Kidney (tissue), 14 donors: ENCODE measurements around the gene SLC12A1. TPM values are rescaled to one million over a fixed set of nuclear protein-coding genes. Genes with fewer than 3 reads are reported as not detected.

ENCODE experiments used
- DNase-seq, 5 donors: peaks; one replicate each; pipeline ENCODE4 v3.0.0-alpha.2; 2013 to 2020
- FAIRE-seq: peaks from 2 replicates; lab custom pipeline; 2012; peaks lifted over from hg19 to GRCh38; lab: Jason Lieb, UNC
- H3K27ac ChIP-seq, 2 donors: one replicate each; pipeline ENCODE4 v1.7.0; 2013; ENCODE audit warnings: low read depth in 2 of 2, low read length in 2 of 2, inconsistent platforms in 1 of 2
- H3K27me3 ChIP-seq: one replicate; pipeline ENCODE4 v1.7.1; 2013; ENCODE audit warnings: low read length, inconsistent platforms; ENCODE audit not compliant: control insufficient read depth, insufficient read depth
- H3K36me3 ChIP-seq, 3 donors: one replicate each; pipeline versions ENCODE4 v1.7.0 to v1.7.1; 2013; ENCODE audit warnings: low read length in 3 of 3, control low read depth in 1 of 3, inconsistent platforms in 1 of 3; ENCODE audit not compliant: insufficient read depth in 3 of 3, control insufficient read depth in 2 of 3
- H3K4me1 ChIP-seq, 3 donors: one replicate each; pipeline versions ENCODE4 v1.7.0 to v1.7.1; 2013; ENCODE audit warnings: low read length in 3 of 3, inconsistent platforms in 1 of 3, low read depth in 1 of 3; ENCODE audit not compliant: control insufficient read depth in 2 of 3, insufficient read depth in 2 of 3
- H3K4me3 ChIP-seq, 3 donors: one replicate each; pipeline versions ENCODE4 v1.7.0 to v1.8.1; 2013; ENCODE audit warnings: low read length in 3 of 3, control low read depth in 1 of 3, inconsistent platforms in 1 of 3
- H3K9ac ChIP-seq, 3 donors: one replicate each; pipeline versions ENCODE4 v1.7.0 to v1.7.1; 2013; ENCODE audit warnings: low read length in 3 of 3, control low read depth in 1 of 3, inconsistent platforms in 1 of 3
- H3K9me3 ChIP-seq, 3 donors: one replicate each; pipeline versions ENCODE4 v1.7.0 to v1.7.1; 2013; ENCODE audit warnings: low read length in 3 of 3, control low read depth in 1 of 3, inconsistent platforms in 1 of 3; ENCODE audit not compliant: control insufficient read depth in 2 of 3, insufficient read depth in 1 of 3
- intact Hi-C: fragments of 100-400 bp; cut with DNase I; formaldehyde crosslinking; loops from one replicate; pipeline ENCODE4 v1.11.1; 2022
- polyA plus RNA-seq: library from polyadenylated mRNA; stranded (reverse); fragments of 350-450 nt; fragmentation: Illumina TruSeq; extraction: RNeasy Lipid Tissue Mini Kit (QIAGEN cat#74804); gene quantifications from one replicate; pipeline ENCODE4 v1.2.3, GENCODE V29; 2014; ENCODE audit warnings: low read depth, low replicate concordance; ENCODE audit not compliant: insufficient read depth
- total RNA-seq: library from RNA; stranded (reverse); fragmentation: NEBNext Ultra II Directional; extraction: Animal tissue kit (Norgen Biotek cat#: 25700); gene quantifications from one replicate; pipeline ENCODE4 v1.2.1, GENCODE V29; 2021
- TF ChIP-seq, protein P1 (sequence below): IDR thresholded peaks from 3 replicates; pipeline ENCODE4 v1.5.1; 2012; ENCODE audit warnings: mild to moderate bottlenecking, moderate library complexity, borderline replicate concordance; ENCODE audit not compliant: insufficient read depth; ENCODE audit errors: extremely low read depth
- donor health status: control.
- donor health status: control.
- donor health status: control.
- donor health status: control.
- donor health status: control.
- donor health status: DM: yes; HTN: yes; CAD: no.
- donor health status: Normal renal cell carcinoma (clear cell type).

The SLC12A1 gene
- total and polyA plus RNA-seq, 2 donors from 2014 or later: 201 to 370 TPM

DNA sequence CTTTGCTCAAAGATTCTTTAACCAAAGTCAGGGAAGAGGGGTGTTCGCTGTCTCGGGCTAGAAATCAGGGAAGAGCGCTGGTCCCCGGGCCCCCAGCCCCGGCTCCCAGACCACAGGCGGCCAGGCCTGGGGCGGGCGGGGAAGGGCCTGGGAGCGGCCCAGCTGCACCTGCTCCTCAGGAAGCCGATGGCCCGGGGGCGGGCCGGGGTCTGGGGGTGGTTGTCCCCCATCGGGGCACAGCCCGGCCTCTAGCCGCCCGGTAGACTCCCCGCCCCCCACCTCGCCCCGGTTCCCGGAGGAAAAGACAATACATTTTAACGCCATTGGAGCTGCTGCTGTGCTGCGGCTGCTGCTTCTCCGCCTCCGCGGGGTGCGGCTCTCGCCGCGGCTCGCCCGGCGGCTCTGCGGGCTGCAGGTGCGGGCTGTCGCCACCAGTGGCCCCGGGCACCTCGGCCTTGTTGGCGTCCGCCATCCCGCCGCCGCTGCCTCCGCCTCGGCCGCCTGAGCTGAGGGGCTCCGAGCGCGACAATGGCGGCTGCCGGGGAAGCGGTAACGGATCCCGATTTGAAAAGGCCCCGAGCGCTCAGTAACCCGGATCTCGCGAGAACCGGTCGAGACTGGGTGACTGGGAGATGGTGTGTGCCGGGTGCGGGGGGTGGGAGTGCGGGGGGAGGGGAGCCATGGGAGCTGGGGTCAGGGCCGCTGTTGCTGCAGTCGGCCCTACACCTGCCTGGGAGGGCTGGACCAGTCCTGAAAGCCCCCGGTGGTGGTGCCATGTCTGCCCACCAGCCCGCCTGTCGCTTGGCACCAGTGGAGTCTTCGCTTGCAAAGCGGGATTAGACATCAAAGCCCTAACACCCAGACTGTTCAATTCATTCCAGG, 28.1 kb upstream of the SLC12A1 start, which contains the start of gene MYEF2:
MYEF2 (minus strand) TSS at position 530 of the 882 bp plus-strand sequence; CDS start at position 472, 58 bp downstream.
- Histone ChIP-seq H3K9me3 (no peaks in the 10 kb centered on the region), H3K9ac (peak within 1 kb of the TSS; percentile 44 to 61 (median 60)), H3K4me3 (peak within 1 kb of the TSS; percentile 46 to 72 (median 60)), H3K36me3 (no peaks in the 10 kb centered on the region), H3K4me1 (no peaks in the 10 kb centered on the region), H3K27me3 (no peaks in the 10 kb centered on the region), H3K27ac (peak within 1 kb of the TSS; percentile 1 to 78)
- peak; percentile 91 to 94 (median 93) for DNase-seq
- intact Hi-C loops: no loop called here
- no peak for FAIRE-seq
- TF ChIP-seq, protein P1, sequence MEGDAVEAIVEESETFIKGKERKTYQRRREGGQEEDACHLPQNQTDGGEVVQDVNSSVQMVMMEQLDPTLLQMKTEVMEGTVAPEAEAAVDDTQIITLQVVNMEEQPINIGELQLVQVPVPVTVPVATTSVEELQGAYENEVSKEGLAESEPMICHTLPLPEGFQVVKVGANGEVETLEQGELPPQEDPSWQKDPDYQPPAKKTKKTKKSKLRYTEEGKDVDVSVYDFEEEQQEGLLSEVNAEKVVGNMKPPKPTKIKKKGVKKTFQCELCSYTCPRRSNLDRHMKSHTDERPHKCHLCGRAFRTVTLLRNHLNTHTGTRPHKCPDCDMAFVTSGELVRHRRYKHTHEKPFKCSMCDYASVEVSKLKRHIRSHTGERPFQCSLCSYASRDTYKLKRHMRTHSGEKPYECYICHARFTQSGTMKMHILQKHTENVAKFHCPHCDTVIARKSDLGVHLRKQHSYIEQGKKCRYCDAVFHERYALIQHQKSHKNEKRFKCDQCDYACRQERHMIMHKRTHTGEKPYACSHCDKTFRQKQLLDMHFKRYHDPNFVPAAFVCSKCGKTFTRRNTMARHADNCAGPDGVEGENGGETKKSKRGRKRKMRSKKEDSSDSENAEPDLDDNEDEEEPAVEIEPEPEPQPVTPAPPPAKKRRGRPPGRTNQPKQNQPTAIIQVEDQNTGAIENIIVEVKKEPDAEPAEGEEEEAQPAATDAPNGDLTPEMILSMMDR: no peak

DNA sequence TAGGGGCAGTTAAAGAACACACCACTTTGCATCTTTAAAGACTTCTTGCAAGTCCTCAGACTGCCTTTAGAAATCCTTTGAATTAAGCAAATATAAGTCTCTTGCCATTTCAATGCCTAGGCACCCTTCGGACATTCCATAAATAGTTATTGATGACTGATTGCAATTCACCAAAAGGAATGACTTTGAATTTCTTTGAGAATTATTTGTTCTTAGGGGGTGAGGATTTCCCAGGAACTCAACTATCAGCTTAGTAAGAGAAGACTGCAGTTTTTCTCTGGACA, 27.5 kb upstream of the SLC12A1 start:
- H3K27me3 ChIP-seq: no peaks in the 10 kb centered on the region
- no peaks in the 10 kb centered on the region for H3K9me3 ChIP-seq
- H3K36me3 ChIP-seq: no peaks in the 10 kb centered on the region
- H3K4me1 ChIP-seq: no peaks in the 10 kb centered on the region
- H3K27ac ChIP-seq: no peak overlapping the region
- H3K4me3 ChIP-seq: peak overlapping the region in 2 of 3 donors; percentile 44 to 72
- FAIRE-seq: no peak
- no peak overlapping the region for H3K9ac ChIP-seq
- TF ChIP-seq, protein P1: no peak
- DNase-seq: no peak
- intact Hi-C loops: no loop called here

- TF ChIP-seq, protein P1: no peak
- Histone ChIP-seq H3K36me3 (no peaks in the 10 kb centered on the region), H3K4me3 (no peak overlapping the region), H3K27ac (no peak overlapping the region), H3K4me1 (no peaks in the 10 kb centered on the region), H3K9me3 (no peaks in the 10 kb centered on the region), H3K27me3 (no peaks in the 10 kb centered on the region), H3K9ac (no peak overlapping the region)
- DNase-seq (no peak), FAIRE-seq (no peak)
- intact Hi-C loops: no loop called here
Observed at GRCh38 chr15:48182749-48183148, 23.4 kb upstream of the SLC12A1 start.
